ENCODE data around the gene FOXP1. TPM values are rescaled to one million over a fixed set of nuclear protein-coding genes. Genes with fewer than 3 reads are reported as not detected.

FOXP1 gene
- total RNA-seq, 4 donors from 2014 or later: 13.2 to 46.6 (median 29.2) TPM

- no peak for TF ChIP-seq POLR2A (IDR thresholded peaks at IDR 0.05)
- TF ChIP-seq, protein P1, sequence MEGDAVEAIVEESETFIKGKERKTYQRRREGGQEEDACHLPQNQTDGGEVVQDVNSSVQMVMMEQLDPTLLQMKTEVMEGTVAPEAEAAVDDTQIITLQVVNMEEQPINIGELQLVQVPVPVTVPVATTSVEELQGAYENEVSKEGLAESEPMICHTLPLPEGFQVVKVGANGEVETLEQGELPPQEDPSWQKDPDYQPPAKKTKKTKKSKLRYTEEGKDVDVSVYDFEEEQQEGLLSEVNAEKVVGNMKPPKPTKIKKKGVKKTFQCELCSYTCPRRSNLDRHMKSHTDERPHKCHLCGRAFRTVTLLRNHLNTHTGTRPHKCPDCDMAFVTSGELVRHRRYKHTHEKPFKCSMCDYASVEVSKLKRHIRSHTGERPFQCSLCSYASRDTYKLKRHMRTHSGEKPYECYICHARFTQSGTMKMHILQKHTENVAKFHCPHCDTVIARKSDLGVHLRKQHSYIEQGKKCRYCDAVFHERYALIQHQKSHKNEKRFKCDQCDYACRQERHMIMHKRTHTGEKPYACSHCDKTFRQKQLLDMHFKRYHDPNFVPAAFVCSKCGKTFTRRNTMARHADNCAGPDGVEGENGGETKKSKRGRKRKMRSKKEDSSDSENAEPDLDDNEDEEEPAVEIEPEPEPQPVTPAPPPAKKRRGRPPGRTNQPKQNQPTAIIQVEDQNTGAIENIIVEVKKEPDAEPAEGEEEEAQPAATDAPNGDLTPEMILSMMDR (IDR thresholded peaks at IDR 0.05 in 4 of 5, conservative IDR thresholded peaks at IDR 0.05 in 1 of 5): no peak
- ATAC-seq: no peak
- Histone ChIP-seq H3K9me3 (no peaks in the 10 kb centered on the region), H3K4me1 (peaks cover 4 to 11% of the 10 kb centered on the region in 2 donors), H3K27me3 (no peaks in the 10 kb centered on the region), H3K36me3 (no peaks in the 10 kb centered on the region), H3K4me3 (no peak overlapping the region), H3K27ac (no peak overlapping the region)
- intact Hi-C loops (cut with DNase I; ENCODE audit: low total_unique reads): loop anchor here (5.0 to 10.0 kb wide), 2 partner anchors 70 to 208 kb away; partner anchors contain the start of gene FOXP1
- in situ Hi-C loops (cut with MboI; ENCODE audit: low sequenced_read_pairs in 4 of 4): no loop called here
- no peak for DNase-seq
Observed at GRCh38 chr3:71376911-71377310, 206.6 kb downstream of the FOXP1 start.

- Histone ChIP-seq H3K36me3 (no peaks in the 10 kb centered on the region), H3K4me3 (no peak overlapping the region), H3K27me3 (no peaks in the 10 kb centered on the region), H3K4me1 (peaks cover 4 to 11% of the 10 kb centered on the region in 2 donors), H3K9me3 (no peaks in the 10 kb centered on the region), H3K27ac (no peak overlapping the region)
- intact Hi-C loops (cut with DNase I; ENCODE audit: low total_unique reads) (loop anchor here (5.0 to 10.0 kb wide), 2 partner anchors 69 to 208 kb away; partner anchors contain the start of gene FOXP1), in situ Hi-C loops (cut with MboI; ENCODE audit: low sequenced_read_pairs in 4 of 4) (no loop called here)
- DNase-seq (no peak), ATAC-seq (no peak)
- TF ChIP-seq POLR2A (IDR thresholded peaks at IDR 0.05): no peak
- TF ChIP-seq, protein P1 (IDR thresholded peaks at IDR 0.05 in 4 of 5, conservative IDR thresholded peaks at IDR 0.05 in 1 of 5): no peak
Observed at GRCh38 chr3:71376503-71376902, 207.0 kb downstream of the FOXP1 start.

DNA sequence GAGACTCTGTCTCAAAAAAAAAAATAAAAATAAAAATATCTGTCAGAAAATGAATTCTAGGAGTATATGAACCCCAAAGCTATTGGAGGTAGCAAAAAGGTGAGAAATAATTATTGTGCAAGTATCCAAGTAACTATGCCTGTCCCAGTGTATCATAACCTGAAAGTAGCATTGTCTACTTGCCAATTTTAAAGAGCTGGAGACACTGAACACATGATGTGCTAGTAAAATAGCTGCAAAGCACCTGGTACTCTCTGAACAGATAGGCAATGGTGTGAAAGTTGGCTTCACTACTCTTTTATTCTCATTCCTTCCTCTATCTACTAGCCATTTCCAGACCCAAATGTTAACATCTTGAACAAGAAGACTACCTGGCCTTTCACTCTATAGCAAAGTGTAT lies 208.9 kb downstream of the FOXP1 start:
- Histone ChIP-seq H3K9me3 (no peaks in the 10 kb centered on the region), H3K4me1 (peaks cover 11 to 14% of the 10 kb centered on the region in 2 donors), H3K27ac (no peak overlapping the region), H3K4me3 (no peak overlapping the region), H3K36me3 (no peaks in the 10 kb centered on the region), H3K27me3 (no peaks in the 10 kb centered on the region)
- in situ Hi-C loops (cut with MboI; ENCODE audit: low sequenced_read_pairs in 4 of 4): no loop called here
- ATAC-seq (peak in 1 of 2 donors; percentile 48), DNase-seq (no peak)
- TF ChIP-seq, protein P1 (IDR thresholded peaks at IDR 0.05 in 4 of 5, conservative IDR thresholded peaks at IDR 0.05 in 1 of 5): no peak
- TF ChIP-seq POLR2A (IDR thresholded peaks at IDR 0.05): no peak
- intact Hi-C loops (cut with DNase I; ENCODE audit: low total_unique reads): loop anchor here (10.0 kb wide), 1 partner anchor 210 kb away; the partner anchor contains the start of gene FOXP1

DNA sequence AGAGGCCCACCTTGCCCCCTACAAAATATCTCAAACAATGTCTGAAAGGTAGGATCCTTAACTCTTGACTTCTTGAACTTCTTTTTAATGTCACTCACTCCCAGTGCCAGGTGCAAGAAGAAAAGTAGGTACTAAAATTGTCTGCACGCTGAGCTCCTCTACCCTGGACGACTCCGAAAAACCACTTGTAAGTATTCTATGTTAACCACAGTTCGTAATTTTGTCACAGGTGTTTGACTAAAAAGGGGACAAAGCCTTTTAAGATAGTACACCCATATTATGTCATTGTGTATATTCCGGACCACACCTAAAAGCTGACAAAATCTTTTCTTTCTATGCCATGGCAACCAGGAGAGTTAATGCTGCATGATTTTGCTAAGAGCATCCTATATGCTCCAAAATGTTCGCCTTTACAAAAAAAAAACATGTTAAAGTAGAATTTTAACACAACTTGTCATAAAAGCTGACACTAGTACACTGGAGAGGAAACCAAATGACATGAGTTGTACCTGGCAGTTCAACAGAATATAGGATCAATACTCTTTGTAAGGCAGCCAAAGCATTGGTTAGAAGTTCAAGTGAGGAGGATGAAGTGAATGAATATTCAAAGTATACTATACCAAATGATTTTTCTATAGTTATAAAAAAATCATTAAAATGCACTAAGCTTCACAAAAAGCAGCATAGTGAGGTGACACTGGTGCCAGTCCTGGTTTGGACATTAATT lies 210.5 kb downstream of the FOXP1 start:
- Histone ChIP-seq H3K4me1 (peaks cover 14 to 17% of the 10 kb centered on the region in 2 donors), H3K27me3 (no peaks in the 10 kb centered on the region), H3K27ac (no peak overlapping the region), H3K9me3 (no peaks in the 10 kb centered on the region), H3K4me3 (no peak overlapping the region), H3K36me3 (no peaks in the 10 kb centered on the region)
- in situ Hi-C loops (cut with MboI; ENCODE audit: low sequenced_read_pairs in 4 of 4) (no loop called here), intact Hi-C loops (cut with DNase I; ENCODE audit: low total_unique reads) (loop anchor here (10.0 kb wide), 1 partner anchor 212 kb away; the partner anchor contains the start of gene FOXP1)
- no peak for TF ChIP-seq POLR2A (IDR thresholded peaks at IDR 0.05)
- TF ChIP-seq, protein P1 (IDR thresholded peaks at IDR 0.05 in 4 of 5, conservative IDR thresholded peaks at IDR 0.05 in 1 of 5): no peak
- no peak for DNase-seq
- no peak for ATAC-seq
